Measurements from ENCODE around the gene CILP2.

CILP2 gene

GRCh38 chr19:19539698-19540063 lies 1.6 kb downstream of the CILP2 start:
- H2AFZ ChIP-seq (ENCODE audit: low read depth, low read length): no peak overlapping the region
- no peaks in the 10 kb centered on the region for H4K20me1 ChIP-seq (ENCODE audit: insufficient read depth, low read length)
- no peaks in the 10 kb centered on the region for H3K27me3 ChIP-seq (ENCODE audit: insufficient read depth, low read length, poor library complexity)
- H3K9ac ChIP-seq (ENCODE audit: low read depth, low read length): no peak overlapping the region
- H3K27ac ChIP-seq (ENCODE audit: low read length): no peak overlapping the region
- no peaks in the 10 kb centered on the region for H3K9me3 ChIP-seq (ENCODE audit: insufficient read depth, low read length, severe bottlenecking)
- no peak for DNase-seq
- TF ChIP-seq, protein P1, sequence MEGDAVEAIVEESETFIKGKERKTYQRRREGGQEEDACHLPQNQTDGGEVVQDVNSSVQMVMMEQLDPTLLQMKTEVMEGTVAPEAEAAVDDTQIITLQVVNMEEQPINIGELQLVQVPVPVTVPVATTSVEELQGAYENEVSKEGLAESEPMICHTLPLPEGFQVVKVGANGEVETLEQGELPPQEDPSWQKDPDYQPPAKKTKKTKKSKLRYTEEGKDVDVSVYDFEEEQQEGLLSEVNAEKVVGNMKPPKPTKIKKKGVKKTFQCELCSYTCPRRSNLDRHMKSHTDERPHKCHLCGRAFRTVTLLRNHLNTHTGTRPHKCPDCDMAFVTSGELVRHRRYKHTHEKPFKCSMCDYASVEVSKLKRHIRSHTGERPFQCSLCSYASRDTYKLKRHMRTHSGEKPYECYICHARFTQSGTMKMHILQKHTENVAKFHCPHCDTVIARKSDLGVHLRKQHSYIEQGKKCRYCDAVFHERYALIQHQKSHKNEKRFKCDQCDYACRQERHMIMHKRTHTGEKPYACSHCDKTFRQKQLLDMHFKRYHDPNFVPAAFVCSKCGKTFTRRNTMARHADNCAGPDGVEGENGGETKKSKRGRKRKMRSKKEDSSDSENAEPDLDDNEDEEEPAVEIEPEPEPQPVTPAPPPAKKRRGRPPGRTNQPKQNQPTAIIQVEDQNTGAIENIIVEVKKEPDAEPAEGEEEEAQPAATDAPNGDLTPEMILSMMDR (IDR thresholded peaks at IDR 0.05; ENCODE audit: borderline replicate concordance, extremely low read depth, low read length, poor library complexity, severe bottlenecking): no peak
- no peak for TF ChIP-seq EZH2 (IDR thresholded peaks at IDR 0.05; ENCODE audit: borderline replicate concordance, low read depth, low read length, severe bottlenecking)
- H3K36me3 ChIP-seq (ENCODE audit: insufficient read depth, low read length): no peaks in the 10 kb centered on the region
- H3K4me3 ChIP-seq (ENCODE audit: low read depth in 1 of 2, low read length in 2 of 2): no peak overlapping the region
- ATAC-seq (ENCODE audit: insufficient read depth, low read depth): no peak
- H3K4me2 ChIP-seq (ENCODE audit: insufficient read depth, low read length): no peak overlapping the region
- H3K4me1 ChIP-seq (ENCODE audit: insufficient read depth, low read length): no peaks in the 10 kb centered on the region
- no peaks in the 10 kb centered on the region for H3K79me2 ChIP-seq (ENCODE audit: insufficient read depth, low read length)

- no peak overlapping the region for H3K4me3 ChIP-seq (ENCODE audit: low read depth in 1 of 2, low read length in 2 of 2)
- DNase-seq: no peak
- no peak for TF ChIP-seq EZH2 (IDR thresholded peaks at IDR 0.05; ENCODE audit: borderline replicate concordance, low read depth, low read length, severe bottlenecking)
- TF ChIP-seq, protein P1 (IDR thresholded peaks at IDR 0.05; ENCODE audit: borderline replicate concordance, extremely low read depth, low read length, poor library complexity, severe bottlenecking): no peak
Measured at GRCh38 chr19:19540064-19540714, 2.1 kb downstream of the CILP2 start.

DNA sequence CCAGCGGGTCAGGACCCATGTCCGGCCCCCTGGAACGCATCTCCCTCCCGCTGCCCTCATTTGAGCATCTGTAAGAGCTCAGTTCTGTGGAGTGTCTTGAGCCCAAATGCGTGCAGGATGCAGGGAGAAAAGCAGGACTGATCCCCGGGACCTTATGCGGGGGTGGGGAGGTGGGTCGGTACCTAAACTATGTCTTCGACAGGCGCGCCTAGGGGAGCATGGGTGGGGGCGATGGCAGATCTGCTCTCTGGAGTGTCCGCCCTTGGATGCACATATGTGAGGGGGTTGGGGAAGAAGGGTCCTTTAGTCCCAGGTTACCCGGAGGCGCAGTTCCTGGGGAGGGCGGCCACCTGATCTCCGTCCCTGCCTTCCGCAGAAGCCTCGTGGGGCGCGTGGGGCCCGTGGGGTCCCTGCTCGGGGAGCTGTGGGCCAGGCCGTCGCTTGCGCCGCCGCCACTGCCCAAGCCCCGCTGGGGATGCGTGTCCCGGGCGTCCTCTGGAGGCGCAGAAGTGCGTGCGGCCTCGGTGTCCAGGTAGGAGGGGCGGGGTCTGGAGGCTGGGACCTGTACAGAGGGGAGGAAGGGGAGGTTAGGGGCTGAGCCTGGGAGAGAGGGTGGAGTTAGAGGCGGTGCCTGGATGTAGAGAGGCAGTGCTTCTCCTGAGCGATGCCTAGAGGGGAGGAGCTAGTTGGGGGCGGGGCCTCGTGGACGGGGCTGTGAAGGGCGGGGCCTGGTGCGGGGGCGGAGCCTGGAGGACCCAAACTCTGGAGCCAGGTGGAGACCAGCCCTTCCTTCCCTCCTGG lies 2.9 kb downstream of the CILP2 start:
- H2AFZ ChIP-seq (ENCODE audit: low read depth, low read length): no peak overlapping the region
- H3K27ac ChIP-seq (ENCODE audit: low read length): no peak overlapping the region
- no peaks in the 10 kb centered on the region for H3K36me3 ChIP-seq (ENCODE audit: insufficient read depth, low read length)
- H3K4me3 ChIP-seq (ENCODE audit: low read depth in 1 of 2, low read length in 2 of 2): no peak overlapping the region
- ATAC-seq (ENCODE audit: insufficient read depth, low read depth) (peak; percentile 67), DNase-seq (peak; percentile 50)
- TF ChIP-seq, protein P1 (IDR thresholded peaks at IDR 0.05; ENCODE audit: borderline replicate concordance, extremely low read depth, low read length, poor library complexity, severe bottlenecking): no peak
- TF ChIP-seq EZH2 (IDR thresholded peaks at IDR 0.05; ENCODE audit: borderline replicate concordance, low read depth, low read length, severe bottlenecking): no peak
- no peaks in the 10 kb centered on the region for H3K27me3 ChIP-seq (ENCODE audit: insufficient read depth, low read length, poor library complexity)
- H4K20me1 ChIP-seq (ENCODE audit: insufficient read depth, low read length): no peaks in the 10 kb centered on the region
- H3K4me1 ChIP-seq (ENCODE audit: insufficient read depth, low read length): no peaks in the 10 kb centered on the region
- no peaks in the 10 kb centered on the region for H3K9me3 ChIP-seq (ENCODE audit: insufficient read depth, low read length, severe bottlenecking)
- H3K79me2 ChIP-seq (ENCODE audit: insufficient read depth, low read length): no peaks in the 10 kb centered on the region
- H3K4me2 ChIP-seq (ENCODE audit: insufficient read depth, low read length): no peak overlapping the region
- no peak overlapping the region for H3K9ac ChIP-seq (ENCODE audit: low read depth, low read length)

More at GRCh38 chr19:19540064-19540714, 2.1 kb downstream of the CILP2 start:
- no peaks in the 10 kb centered on the region for H3K4me1 ChIP-seq (ENCODE audit: insufficient read depth, low read length)
- H3K9ac ChIP-seq (ENCODE audit: low read depth, low read length): no peak overlapping the region
- H3K27ac ChIP-seq (ENCODE audit: low read length): no peak overlapping the region
- no peaks in the 10 kb centered on the region for H4K20me1 ChIP-seq (ENCODE audit: insufficient read depth, low read length)
- no peaks in the 10 kb centered on the region for H3K36me3 ChIP-seq (ENCODE audit: insufficient read depth, low read length)
- no peaks in the 10 kb centered on the region for H3K79me2 ChIP-seq (ENCODE audit: insufficient read depth, low read length)
- H3K9me3 ChIP-seq (ENCODE audit: insufficient read depth, low read length, severe bottlenecking): no peaks in the 10 kb centered on the region
- H2AFZ ChIP-seq (ENCODE audit: low read depth, low read length): no peak overlapping the region
- H3K27me3 ChIP-seq (ENCODE audit: insufficient read depth, low read length, poor library complexity): no peaks in the 10 kb centered on the region
- H3K4me2 ChIP-seq (ENCODE audit: insufficient read depth, low read length): no peak overlapping the region
- ATAC-seq (ENCODE audit: insufficient read depth, low read depth): no peak

Data from DND-41 (cell line).